Measurements from ENCODE around the gene PCDHGA8. TPM values are rescaled to one million over a fixed set of nuclear protein-coding genes. Genes with fewer than 3 reads are reported as not detected.
"Not testable (repeated sequence)": the region's sequence is repeated elsewhere in the genome, so short reads cannot be mapped to it uniquely, and the experiment has no call there.

Gene PCDHGA8
- total RNA-seq: 1 to 10 TPM; 2.0 to 2.4 TPM
- long read RNA-seq, donor 1: 0 reads
- long read RNA-seq, donor 2, full-length matches to known transcripts: 2 of 2 reads
- long read RNA-seq, donor 2, partial matches to known transcripts: 0 of 2 reads
- long read RNA-seq, donor 2, other reads (novel, unspliced or antisense): 0 of 2 reads

DNA sequence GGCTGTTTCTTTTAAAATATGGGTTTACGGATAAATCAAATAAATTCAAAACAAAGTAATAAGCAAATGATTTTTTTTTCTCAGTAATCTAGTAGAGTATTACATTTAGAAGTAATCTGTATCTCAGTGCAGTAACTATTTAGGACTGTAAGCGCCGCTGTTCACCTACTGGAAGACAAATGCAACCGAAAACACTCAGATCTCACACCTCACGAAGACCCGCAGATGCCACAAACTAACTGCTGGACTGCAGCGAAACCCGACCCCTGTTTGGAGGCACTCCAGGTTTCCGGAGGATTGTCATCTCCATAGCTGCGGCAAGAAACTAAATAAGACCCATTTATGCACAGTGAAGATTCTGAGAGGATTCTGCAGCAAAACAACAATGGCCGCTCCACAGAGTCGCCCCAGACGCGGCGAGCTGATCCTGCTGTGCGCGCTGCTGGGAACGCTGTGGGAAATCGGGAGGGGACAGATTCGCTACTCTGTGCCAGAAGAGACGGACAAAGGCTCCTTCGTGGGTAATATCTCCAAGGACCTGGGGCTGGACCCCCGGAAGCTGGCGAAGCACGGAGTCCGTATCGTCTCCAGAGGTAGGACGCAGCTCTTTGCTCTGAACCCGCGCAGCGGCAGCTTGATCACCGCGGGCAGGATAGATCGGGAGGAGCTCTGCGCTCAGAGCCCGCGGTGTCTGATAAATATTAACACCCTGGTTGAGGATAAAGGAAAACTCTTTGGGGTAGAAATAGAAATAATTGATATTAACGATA lies at the start of gene PCDHGA8:
Gene PCDHGA8 (plus strand): TSS at position 205 of the 770 bp plus-strand sequence. CDS start 181 bp downstream, at position 386.
- intact Hi-C loops (cut with DNase I): no loop called here
- DNase-seq (ENCODE audit: low spot score): no peak

GRCh38 chr5:141342773-141343172 lies 49.7 kb upstream of the PCDHGA8 start:
- DNase-seq (ENCODE audit: low spot score): no peak
- intact Hi-C loops (cut with DNase I): no loop called here

- DNase-seq (ENCODE audit: low spot score): no peak
- intact Hi-C loops (cut with DNase I): no loop called here
Observed at GRCh38 chr5:141343242-141343952, 49.0 kb upstream of the PCDHGA8 start, which contains the start of gene PCDHGA3. Gene PCDHGA3 (plus strand): TSS chr5:141343829. CDS start chr5:141344034, 205 bp downstream.

GRCh38 chr5:141343953-141344463 lies 48.4 kb upstream of the PCDHGA8 start:
- intact Hi-C loops (cut with DNase I): no loop called here
- no peak for DNase-seq (ENCODE audit: low spot score)

- DNase-seq (ENCODE audit: low spot score): peak; percentile 36
- intact Hi-C loops (cut with DNase I): no loop called here
Observed at GRCh38 chr5:141345327-141345726, 47.1 kb upstream of the PCDHGA8 start.

DNA sequence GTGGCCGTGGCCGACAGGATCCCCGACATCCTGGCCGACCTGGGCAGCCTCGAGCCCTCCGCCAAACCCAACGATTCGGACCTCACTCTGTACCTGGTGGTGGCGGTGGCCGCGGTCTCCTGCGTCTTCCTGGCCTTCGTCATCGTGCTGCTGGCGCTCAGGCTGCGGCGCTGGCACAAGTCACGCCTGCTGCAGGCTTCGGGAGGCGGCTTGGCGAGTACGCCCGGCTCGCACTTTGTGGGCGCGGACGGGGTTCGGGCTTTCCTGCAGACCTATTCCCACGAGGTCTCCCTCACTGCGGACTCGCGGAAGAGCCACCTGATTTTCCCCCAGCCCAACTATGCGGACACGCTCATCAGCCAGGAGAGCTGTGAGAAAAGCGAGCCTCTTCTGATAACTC lies 46.4 kb upstream of the PCDHGA8 start:
- intact Hi-C loops (cut with DNase I): not testable (repeated sequence)
- peak; percentile 47 for DNase-seq (ENCODE audit: low spot score)

- intact Hi-C loops (cut with DNase I): no loop called here
- no peak for DNase-seq (ENCODE audit: low spot score)
Observed at GRCh38 chr5:141349917-141350619, 42.4 kb upstream of the PCDHGA8 start, which contains the start of gene PCDHGB1. Gene PCDHGB1 (plus strand): TSS chr5:141350099. CDS start chr5:141350261, 162 bp downstream.

- intact Hi-C loops (cut with DNase I): no loop called here
- DNase-seq (ENCODE audit: low spot score): no peak
Observed at GRCh38 chr5:141351591-141351990, 40.8 kb upstream of the PCDHGA8 start.

- intact Hi-C loops (cut with DNase I): no loop called here
- DNase-seq (ENCODE audit: low spot score): no peak
Observed at GRCh38 chr5:141354900-141355469, 37.4 kb upstream of the PCDHGA8 start, which contains the start of gene PCDHGA4. Gene PCDHGA4 (plus strand): TSS chr5:141355021. CDS start chr5:141355108, 87 bp downstream.

GRCh38 chr5:141355641-141356040 lies 36.8 kb upstream of the PCDHGA8 start:
- no peak for DNase-seq (ENCODE audit: low spot score)
- intact Hi-C loops (cut with DNase I): no loop called here

GRCh38 chr5:141356133-141356532 lies 36.3 kb upstream of the PCDHGA8 start:
- intact Hi-C loops (cut with DNase I): no loop called here
- DNase-seq (ENCODE audit: low spot score): no peak

GRCh38 chr5:141356950-141357349 lies 35.5 kb upstream of the PCDHGA8 start:
- DNase-seq (ENCODE audit: low spot score): no peak
- intact Hi-C loops (cut with DNase I): no loop called here

DNA sequence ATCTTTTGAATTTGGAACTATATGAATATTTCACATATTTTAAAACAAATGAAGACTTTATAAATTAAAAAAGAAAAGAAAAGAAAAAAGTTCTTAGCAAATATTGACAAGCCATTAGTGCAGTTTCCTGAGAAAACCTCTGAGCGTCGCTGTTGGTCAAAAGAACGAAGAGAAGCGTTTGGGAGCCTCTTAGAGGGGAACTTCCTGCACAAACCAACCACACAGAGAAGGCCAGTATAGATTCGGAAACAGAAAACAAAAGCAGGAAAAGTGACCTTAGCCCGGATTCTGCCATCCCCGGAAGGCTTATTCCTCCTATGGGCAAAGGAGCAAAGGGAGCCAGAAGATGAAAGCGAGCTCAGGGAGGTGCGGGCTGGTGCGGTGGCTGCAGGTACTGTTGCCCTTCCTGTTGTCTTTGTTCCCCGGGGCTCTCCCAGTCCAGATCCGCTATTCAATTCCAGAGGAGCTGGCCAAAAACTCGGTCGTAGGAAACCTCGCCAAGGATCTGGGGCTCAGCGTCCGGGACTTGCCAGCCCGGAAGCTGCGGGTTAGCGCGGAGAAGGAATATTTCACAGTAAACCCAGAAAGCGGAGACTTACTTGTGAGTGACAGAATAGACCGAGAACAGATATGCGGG lies 32.5 kb upstream of the PCDHGA8 start, which contains the start of gene PCDHGB2:
Gene PCDHGB2 (plus strand): TSS at position 205 of the 637 bp plus-strand sequence. CDS start 142 bp downstream, at position 347.
- intact Hi-C loops (cut with DNase I): no loop called here
- DNase-seq (ENCODE audit: low spot score): no peak

GRCh38 chr5:141360685-141361084 lies 31.7 kb upstream of the PCDHGA8 start:
- DNase-seq (ENCODE audit: low spot score): no peak
- intact Hi-C loops (cut with DNase I): no loop called here

- intact Hi-C loops (cut with DNase I): loop anchor here in 1 of 2 donors (2.0 kb wide), 1 partner anchor 26 kb away; no protein-coding TSS in a partner anchor
- DNase-seq (ENCODE audit: low spot score): no peak
Observed at GRCh38 chr5:141362719-141363118, 29.7 kb upstream of the PCDHGA8 start.

DNA sequence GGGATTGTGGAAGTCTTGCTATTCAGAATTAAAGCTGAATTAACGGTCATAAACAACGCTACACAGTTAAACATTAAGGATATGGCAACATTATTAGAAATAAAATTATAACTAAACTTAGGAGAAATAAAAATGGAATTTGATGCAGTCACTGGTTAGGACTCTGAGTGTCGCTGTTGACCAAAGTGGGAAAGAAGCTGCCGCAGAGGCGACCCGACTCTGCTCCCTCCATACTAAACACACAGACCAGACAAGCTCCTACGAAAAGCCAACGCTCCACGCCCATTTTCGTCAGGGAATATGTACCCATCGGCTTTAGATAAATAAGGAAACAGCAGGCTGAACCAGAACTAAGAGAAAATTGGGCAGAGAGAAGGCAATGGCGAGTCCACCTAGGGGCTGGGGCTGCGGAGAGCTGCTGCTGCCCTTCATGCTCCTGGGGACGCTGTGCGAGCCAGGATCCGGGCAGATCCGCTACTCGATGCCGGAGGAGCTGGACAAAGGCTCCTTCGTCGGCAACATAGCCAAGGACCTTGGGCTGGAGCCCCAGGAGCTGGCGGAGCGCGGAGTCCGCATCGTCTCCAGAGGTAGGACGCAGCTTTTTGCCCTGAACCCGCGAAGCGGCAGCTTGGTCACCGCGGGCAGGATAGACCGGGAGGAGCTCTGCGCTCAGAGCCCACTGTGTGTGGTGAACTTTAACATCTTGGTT lies 28.3 kb upstream of the PCDHGA8 start, which contains the start of gene PCDHGA5:
Gene PCDHGA5 (plus strand): TSS at position 211 of the 709 bp plus-strand sequence. CDS start 169 bp downstream, at position 380.
- DNase-seq (ENCODE audit: low spot score): no peak
- intact Hi-C loops (cut with DNase I): loop anchor here in 1 of 2 donors (2.0 kb wide), 1 partner anchor 27 kb away; no protein-coding TSS in a partner anchor
